Liver (tissue), 9 donors: ENCODE results near the gene TMED1. TPM values are rescaled to one million over a fixed set of nuclear protein-coding genes. Genes with fewer than 3 reads are reported as not detected.

Experiments
- DNase-seq: peaks from one replicate; pipeline ENCODE4 v3.0.0-alpha.2; 2017; ENCODE audit warnings: low spot score
- H3K27ac ChIP-seq, 2 donors: one replicate each; pipeline ENCODE4 v1.7.0; 2013; ENCODE audit warnings: inconsistent platforms in 2 of 2, low read length in 2 of 2, control low read depth in 1 of 2, low read depth in 1 of 2, mild to moderate bottlenecking in 1 of 2
- H3K27me3 ChIP-seq, 4 donors: one replicate each; pipeline versions ENCODE4 v1.6.1 to v1.7.0; 2013; ENCODE audit warnings: low read length in 3 of 4, inconsistent platforms in 1 of 4, mild to moderate bottlenecking in 1 of 4, moderate library complexity in 1 of 4; ENCODE audit not compliant: control insufficient read depth in 4 of 4, insufficient read depth in 4 of 4
- H3K36me3 ChIP-seq, 4 donors: one replicate each; pipeline versions ENCODE4 v1.6.1 to v1.7.0; 2013; ENCODE audit warnings: low read length in 3 of 4, mild to moderate bottlenecking in 3 of 4, low read depth in 1 of 4, moderate library complexity in 1 of 4; ENCODE audit not compliant: control insufficient read depth in 4 of 4, insufficient read depth in 3 of 4
- H3K4me1 ChIP-seq, 4 donors: one replicate each; pipeline versions ENCODE4 v1.6.1 to v1.7.0; 2013; ENCODE audit warnings: low read length in 3 of 4, mild to moderate bottlenecking in 3 of 4, moderate library complexity in 1 of 4; ENCODE audit not compliant: control insufficient read depth in 4 of 4, insufficient read depth in 4 of 4
- H3K4me3 ChIP-seq, 3 donors: one replicate each; pipeline versions ENCODE4 v1.6.1 to v1.7.0; 2013; ENCODE audit warnings: low read length in 3 of 3, control low read depth in 1 of 3, low read depth in 1 of 3, mild to moderate bottlenecking in 1 of 3
- H3K9ac ChIP-seq, 2 donors: one replicate each; pipeline ENCODE4 v1.7.0; 2013; ENCODE audit warnings: low read length in 2 of 2, mild to moderate bottlenecking in 2 of 2, moderate library complexity in 2 of 2, control low read depth in 1 of 2, low read depth in 1 of 2
- H3K9me3 ChIP-seq, 4 donors: one replicate each; pipeline versions ENCODE4 v1.6.1 to v1.7.0; 2013; ENCODE audit warnings: low read length in 3 of 4; ENCODE audit not compliant: control insufficient read depth in 4 of 4
- FOXA1 ChIP-seq: IDR thresholded peaks from 2 replicates; pipeline ENCODE4 v1.6.1; 2016; ENCODE audit warnings: antibody characterized with exemption
- FOXA2 ChIP-seq: IDR thresholded peaks from 2 replicates; pipeline ENCODE4 v1.6.1; 2016; ENCODE audit warnings: antibody characterized with exemption
- HNF4A ChIP-seq, 2 donors: conservative IDR thresholded peaks; 2 replicates each; pipeline ENCODE4 v1.6.1; 2016; ENCODE audit warnings: antibody characterized with exemption in 2 of 2, mild to moderate bottlenecking in 2 of 2
- HNF4G ChIP-seq: IDR thresholded peaks from 2 replicates; pipeline ENCODE4 v1.6.1; 2016; ENCODE audit warnings: antibody characterized with exemption
- JUND ChIP-seq, 2 donors: IDR thresholded peaks; 2 replicates each; pipeline ENCODE4 v1.6.1; 2016; ENCODE audit warnings: antibody characterized with exemption in 2 of 2
- RAD21 ChIP-seq, 2 donors: IDR thresholded peaks; 2 replicates each; pipeline ENCODE4 v1.6.1; 2016; ENCODE audit warnings: antibody characterized with exemption in 2 of 2, mild to moderate bottlenecking in 2 of 2
- RXRA ChIP-seq, 2 donors: IDR thresholded peaks; 2 replicates each; pipeline ENCODE4 v1.6.1; 2017 to 2018; ENCODE audit warnings: antibody characterized with exemption in 2 of 2, mild to moderate bottlenecking in 1 of 2
- SP1 ChIP-seq: IDR thresholded peaks from 2 replicates; pipeline ENCODE4 v1.6.1; 2018; ENCODE audit warnings: antibody characterized with exemption, mild to moderate bottlenecking
- TAF1 ChIP-seq: conservative IDR thresholded peaks from 2 replicates; pipeline ENCODE4 v1.6.1; 2016; ENCODE audit warnings: antibody characterized with exemption, mild to moderate bottlenecking
- WGBS: extraction: QIAGEN DNeasy Blood & Tissue Kit; methylation state at CpG from one replicate; pipeline ENCODE4 v1.1.7; 2013; 5-methylcytosine and 5-hydroxymethylcytosine counted together
- polyA plus RNA-seq, 2 donors: library from polyadenylated mRNA; stranded (reverse) in 1 of 2; unstranded in 1 of 2; fragments of 200-250 nt in 1 of 2; fragments of >200 nt in 1 of 2; fragmentation: Nextera tagmentation in 1 of 2; extraction: Ambion mirVana in 1 of 2; gene quantifications; one replicate each; pipeline versions ENCODE4 v1.2.1 to v1.2.3, GENCODE V29; 2013 to 2015
- total RNA-seq, 2 donors: library from RNA; depleted of rRNA; stranded (reverse); fragments of >200 nt; gene quantifications; one replicate each; pipeline ENCODE4 v1.2.3, GENCODE V29; 2014
- TF ChIP-seq, protein P1 (sequence below): fragments of 150-350 bp; IDR thresholded peaks from 2 replicates; pipeline ENCODE4 v1.5.1; 2017; ENCODE audit warnings: improper control_type of control experiment, low read depth, low read length; ENCODE audit not compliant: missing input control
- TF ChIP-seq, protein P2 (sequence below): IDR thresholded peaks from 2 replicates; pipeline ENCODE4 v1.6.1; 2016; ENCODE audit warnings: antibody characterized with exemption
- TF ChIP-seq, protein P3 (sequence below): IDR thresholded peaks from 2 replicates; pipeline ENCODE4 v1.6.1; 2016; ENCODE audit warnings: antibody characterized with exemption
- donor health status: healthy.
- donor health status: healthy.
- donor health status: healthy.
- donor health status: healthy.
- donor health status: healthy.

Gene TMED1
- total and polyA plus RNA-seq, 4 donors = 17.8 to 34.7 (median 26.6) TPM

DNA sequence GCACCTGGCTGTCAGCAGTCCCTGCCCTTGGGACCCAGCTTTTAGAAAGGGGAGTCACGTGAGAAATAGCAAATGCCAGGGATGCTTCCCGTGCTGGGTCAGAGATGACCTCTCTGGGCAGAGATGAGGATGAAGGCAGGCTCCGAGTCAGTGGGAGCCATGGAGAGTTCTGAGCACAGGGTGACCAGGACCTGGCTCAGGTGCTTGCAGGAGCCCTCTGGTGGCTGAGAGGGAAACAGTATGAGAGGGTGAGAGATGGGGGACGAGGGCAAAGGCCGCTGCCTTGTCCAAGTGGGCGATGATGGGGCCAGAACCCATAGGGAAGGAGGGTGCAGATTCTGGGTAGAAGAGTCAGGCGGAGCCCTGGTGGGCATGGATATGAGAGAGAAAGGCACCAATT lies 15.8 kb downstream of the TMED1 start:
- Histone ChIP-seq H3K27me3 (no peaks in the 10 kb centered on the region), H3K36me3 (peaks cover 18 to 41% (median 27%) of the 10 kb centered on the region in 4 donors), H3K9ac (no peak overlapping the region), H3K4me1 (no peaks in the 10 kb centered on the region), H3K9me3 (no peaks in the 10 kb centered on the region), H3K4me3 (no peak overlapping the region), H3K27ac (no peak overlapping the region)
- no peak for TF ChIP-seq HNF4A (conservative IDR thresholded peaks at IDR 0.05)
- TF ChIP-seq, protein P1, sequence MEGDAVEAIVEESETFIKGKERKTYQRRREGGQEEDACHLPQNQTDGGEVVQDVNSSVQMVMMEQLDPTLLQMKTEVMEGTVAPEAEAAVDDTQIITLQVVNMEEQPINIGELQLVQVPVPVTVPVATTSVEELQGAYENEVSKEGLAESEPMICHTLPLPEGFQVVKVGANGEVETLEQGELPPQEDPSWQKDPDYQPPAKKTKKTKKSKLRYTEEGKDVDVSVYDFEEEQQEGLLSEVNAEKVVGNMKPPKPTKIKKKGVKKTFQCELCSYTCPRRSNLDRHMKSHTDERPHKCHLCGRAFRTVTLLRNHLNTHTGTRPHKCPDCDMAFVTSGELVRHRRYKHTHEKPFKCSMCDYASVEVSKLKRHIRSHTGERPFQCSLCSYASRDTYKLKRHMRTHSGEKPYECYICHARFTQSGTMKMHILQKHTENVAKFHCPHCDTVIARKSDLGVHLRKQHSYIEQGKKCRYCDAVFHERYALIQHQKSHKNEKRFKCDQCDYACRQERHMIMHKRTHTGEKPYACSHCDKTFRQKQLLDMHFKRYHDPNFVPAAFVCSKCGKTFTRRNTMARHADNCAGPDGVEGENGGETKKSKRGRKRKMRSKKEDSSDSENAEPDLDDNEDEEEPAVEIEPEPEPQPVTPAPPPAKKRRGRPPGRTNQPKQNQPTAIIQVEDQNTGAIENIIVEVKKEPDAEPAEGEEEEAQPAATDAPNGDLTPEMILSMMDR = peak; percentile 23
- TF ChIP-seq RAD21 (IDR thresholded peaks at IDR 0.05) = peak in 1 of 2 donors; percentile 60
- WGBS = 97% methylated on average over 7 of the region's 7 CpGs
- no peak for DNase-seq

DNA sequence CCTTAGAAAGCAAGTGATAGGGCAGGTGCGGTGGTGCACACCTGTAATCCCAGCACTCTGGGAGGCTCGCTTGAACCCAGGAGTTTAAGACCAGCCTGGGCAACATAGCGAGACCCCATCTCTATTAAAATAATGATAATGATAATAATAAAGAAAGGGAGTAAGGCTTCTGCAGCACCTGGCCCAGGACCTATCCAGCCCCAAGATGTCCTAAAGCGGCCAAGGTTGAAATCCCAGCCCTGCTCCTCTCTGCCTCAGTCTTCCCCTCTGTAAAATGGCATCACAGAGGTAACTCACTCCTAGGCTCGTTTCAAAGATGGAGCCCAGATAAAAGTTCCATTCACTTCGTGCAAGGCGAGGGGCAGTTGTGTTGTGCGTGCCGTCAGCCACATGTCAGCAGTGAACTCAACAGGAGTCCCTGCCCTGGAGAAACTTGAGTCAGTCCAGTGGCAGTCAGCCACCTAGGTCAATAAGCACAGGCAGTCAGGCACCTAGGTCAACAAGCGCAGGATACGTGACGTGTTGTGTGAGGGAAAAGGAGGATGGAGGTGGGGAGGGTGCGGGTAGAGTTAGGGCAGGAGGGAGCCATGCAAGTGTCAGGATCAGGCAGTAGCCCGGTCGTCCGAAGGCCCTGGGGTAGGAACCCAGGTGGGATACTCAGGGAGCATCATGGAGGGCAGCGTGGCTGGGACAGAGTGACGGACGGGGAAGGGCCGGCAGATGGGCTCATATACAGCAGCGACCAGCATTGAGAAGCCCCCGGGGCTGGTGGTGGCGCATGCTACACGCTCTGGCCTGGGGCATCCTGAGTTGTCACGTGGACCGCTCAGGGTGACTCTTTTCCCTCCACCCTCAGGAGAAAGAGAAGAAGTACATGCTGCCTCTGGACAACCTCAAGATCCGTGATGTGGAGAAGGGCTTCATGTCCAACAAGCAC lies 16.6 kb downstream of the TMED1 start:
- no peak overlapping the region for H3K9ac ChIP-seq
- TF ChIP-seq, protein P2, sequence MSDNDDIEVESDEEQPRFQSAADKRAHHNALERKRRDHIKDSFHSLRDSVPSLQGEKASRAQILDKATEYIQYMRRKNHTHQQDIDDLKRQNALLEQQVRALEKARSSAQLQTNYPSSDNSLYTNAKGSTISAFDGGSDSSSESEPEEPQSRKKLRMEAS = no peak
- TF ChIP-seq RXRA (IDR thresholded peaks at IDR 0.05) (no peak), SP1 (no peak), TAF1 (no peak), HNF4G (no peak), JUND (IDR thresholded peaks at IDR 0.05) (no peak), FOXA2 (no peak)
- TF ChIP-seq, protein P3, sequence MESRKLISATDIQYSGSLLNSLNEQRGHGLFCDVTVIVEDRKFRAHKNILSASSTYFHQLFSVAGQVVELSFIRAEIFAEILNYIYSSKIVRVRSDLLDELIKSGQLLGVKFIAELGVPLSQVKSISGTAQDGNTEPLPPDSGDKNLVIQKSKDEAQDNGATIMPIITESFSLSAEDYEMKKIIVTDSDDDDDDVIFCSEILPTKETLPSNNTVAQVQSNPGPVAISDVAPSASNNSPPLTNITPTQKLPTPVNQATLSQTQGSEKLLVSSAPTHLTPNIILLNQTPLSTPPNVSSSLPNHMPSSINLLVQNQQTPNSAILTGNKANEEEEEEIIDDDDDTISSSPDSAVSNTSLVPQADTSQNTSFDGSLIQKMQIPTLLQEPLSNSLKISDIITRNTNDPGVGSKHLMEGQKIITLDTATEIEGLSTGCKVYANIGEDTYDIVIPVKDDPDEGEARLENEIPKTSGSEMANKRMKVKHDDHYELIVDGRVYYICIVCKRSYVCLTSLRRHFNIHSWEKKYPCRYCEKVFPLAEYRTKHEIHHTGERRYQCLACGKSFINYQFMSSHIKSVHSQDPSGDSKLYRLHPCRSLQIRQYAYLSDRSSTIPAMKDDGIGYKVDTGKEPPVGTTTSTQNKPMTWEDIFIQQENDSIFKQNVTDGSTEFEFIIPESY = no peak
- peaks cover 13 to 42% (median 29%) of the 10 kb centered on the region in 4 donors for H3K36me3 ChIP-seq

DNA sequence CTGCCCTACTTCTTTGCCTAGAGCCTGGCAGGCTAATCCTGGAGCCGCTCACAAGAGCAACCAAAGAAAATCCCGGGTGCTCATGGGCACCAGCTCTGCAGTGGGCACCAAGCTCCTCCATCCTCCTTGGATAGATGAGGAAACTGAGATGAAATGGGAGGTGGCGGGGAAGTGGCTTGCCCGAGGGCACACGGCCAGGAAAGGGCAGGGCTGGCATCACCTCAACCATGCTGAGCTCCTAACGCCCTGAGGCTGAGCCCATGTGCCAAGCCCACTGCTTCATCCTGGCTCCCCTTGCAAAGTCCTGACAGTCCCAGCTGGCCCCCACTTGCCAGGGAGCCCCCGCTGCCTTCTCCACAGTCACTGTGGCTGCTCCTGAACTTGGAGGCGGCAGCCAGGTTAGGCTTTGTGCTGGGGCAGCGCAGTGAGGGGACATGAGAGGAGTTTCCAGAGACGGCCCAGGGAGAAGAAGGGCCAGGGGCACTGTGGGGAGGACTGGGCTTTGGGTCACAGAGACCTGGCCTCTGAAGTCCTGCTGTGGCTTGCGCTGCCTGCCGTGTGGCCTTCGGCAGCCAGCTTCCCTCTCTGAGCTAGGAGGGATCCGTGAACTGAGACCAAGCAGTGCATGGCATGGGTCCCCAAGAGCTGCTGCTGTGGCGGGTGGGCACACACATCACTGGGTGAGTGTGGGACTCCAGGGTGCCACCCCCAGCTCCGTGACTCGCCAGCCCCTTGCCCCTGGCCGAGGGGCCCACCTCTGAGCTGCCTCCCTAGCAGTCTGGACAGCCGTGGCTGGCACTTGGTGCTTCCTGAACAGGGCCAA lies 17.5 kb downstream of the TMED1 start:
- no peak overlapping the region for H3K4me3 ChIP-seq
- H3K9ac ChIP-seq = no peak overlapping the region
- no peaks in the 10 kb centered on the region for H3K9me3 ChIP-seq
- peaks cover 6 to 37% (median 24%) of the 10 kb centered on the region in 4 donors for H3K36me3 ChIP-seq
- H3K27me3 ChIP-seq = no peaks in the 10 kb centered on the region
- H3K4me1 ChIP-seq = no peaks in the 10 kb centered on the region
- 95% methylated on average over 19 of the region's 19 CpGs for WGBS
- peak overlapping the region in 1 of 2 donors; percentile 22 for H3K27ac ChIP-seq
- DNase-seq = no peak
- no peak for TF ChIP-seq FOXA1
- TF ChIP-seq, protein P1 = no peak
- TF ChIP-seq, protein P2 = no peak

More for the DNA sequence above, 16.6 kb downstream of the TMED1 start:
- 97% methylated on average over 27 of the region's 27 CpGs for WGBS
- H3K4me3 ChIP-seq = no peak overlapping the region
- H3K27me3 ChIP-seq = no peaks in the 10 kb centered on the region
- no peak overlapping the region for H3K27ac ChIP-seq
- no peaks in the 10 kb centered on the region for H3K4me1 ChIP-seq
- no peak for DNase-seq
- no peaks in the 10 kb centered on the region for H3K9me3 ChIP-seq
